ENCODE measurements around the gene BCKDK. TPM values are rescaled to one million over a fixed set of nuclear protein-coding genes. Genes with fewer than 3 reads are reported as not detected.

The BCKDK gene
- total RNA-seq, 1 donor from 2014 or later = 44.9 TPM

DNA sequence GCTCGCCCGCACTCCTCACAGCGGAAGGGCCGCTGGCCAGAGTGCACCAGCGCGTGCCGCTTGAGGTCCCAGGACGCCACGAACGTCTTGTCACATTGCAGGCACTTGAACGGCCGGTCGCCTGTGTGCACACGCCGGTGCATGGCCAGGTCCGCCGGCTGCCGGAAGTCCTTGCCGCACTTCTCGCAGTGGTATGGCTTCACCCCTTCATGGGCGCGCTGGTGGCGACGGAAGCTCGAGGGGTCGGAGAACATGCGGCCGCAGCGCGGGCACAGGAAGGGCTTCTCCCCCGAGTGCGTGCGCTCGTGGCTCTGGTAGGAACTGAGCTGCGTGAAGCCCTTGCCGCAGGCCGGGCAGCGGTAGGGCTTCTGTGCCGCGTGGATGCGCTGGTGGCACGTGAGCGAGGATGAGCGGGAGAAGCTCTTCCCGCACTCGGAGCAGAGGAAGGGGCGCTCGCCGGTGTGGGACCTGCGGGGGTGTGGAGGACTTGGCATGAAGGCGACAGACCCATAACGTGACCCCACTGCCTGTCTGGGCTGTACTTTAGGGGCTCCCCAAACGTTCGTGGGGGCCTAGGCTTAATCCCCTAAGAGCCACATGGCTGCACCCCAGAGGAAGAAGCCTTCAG is 46.3 kb upstream of the BCKDK start:
- peaks cover 16% of the 10 kb centered on the region for H3K36me3 ChIP-seq (ENCODE audit: insufficient read depth, low read length)
- peaks cover 50% of the 10 kb centered on the region for H3K79me2 ChIP-seq (ENCODE audit: insufficient read depth, low read length)
- no peaks in the 10 kb centered on the region for H3K9me3 ChIP-seq (ENCODE audit: insufficient read depth, low read depth, low read length)
- H2AFZ ChIP-seq (ENCODE audit: low read depth, low read length) = no peak overlapping the region
- H3K9ac ChIP-seq (ENCODE audit: low read length) = no peak overlapping the region
- FAIRE-seq (no peak), DNase-seq (ENCODE audit: low read depth) (no peak)
- Mint-ChIP-seq H3K27ac (ENCODE audit: unreplicated experiment) (no peak overlapping the region), H3K9me3 (ENCODE audit: unreplicated experiment) (no peaks in the 10 kb centered on the region), H3K4me1 (ENCODE audit: low read depth, unreplicated experiment) (peaks cover 16% of the 10 kb centered on the region), H3K36me3 (ENCODE audit: low read depth, unreplicated experiment) (peaks cover 23% of the 10 kb centered on the region), H3K27me3 (ENCODE audit: low read depth, unreplicated experiment) (no peaks in the 10 kb centered on the region), H3K4me3 (ENCODE audit: unreplicated experiment) (no peak overlapping the region)
- no peak for TF ChIP-seq EZH2 (IDR thresholded peaks at IDR 0.05; ENCODE audit: insufficient read depth, low read length)
- TF ChIP-seq, protein P1, sequence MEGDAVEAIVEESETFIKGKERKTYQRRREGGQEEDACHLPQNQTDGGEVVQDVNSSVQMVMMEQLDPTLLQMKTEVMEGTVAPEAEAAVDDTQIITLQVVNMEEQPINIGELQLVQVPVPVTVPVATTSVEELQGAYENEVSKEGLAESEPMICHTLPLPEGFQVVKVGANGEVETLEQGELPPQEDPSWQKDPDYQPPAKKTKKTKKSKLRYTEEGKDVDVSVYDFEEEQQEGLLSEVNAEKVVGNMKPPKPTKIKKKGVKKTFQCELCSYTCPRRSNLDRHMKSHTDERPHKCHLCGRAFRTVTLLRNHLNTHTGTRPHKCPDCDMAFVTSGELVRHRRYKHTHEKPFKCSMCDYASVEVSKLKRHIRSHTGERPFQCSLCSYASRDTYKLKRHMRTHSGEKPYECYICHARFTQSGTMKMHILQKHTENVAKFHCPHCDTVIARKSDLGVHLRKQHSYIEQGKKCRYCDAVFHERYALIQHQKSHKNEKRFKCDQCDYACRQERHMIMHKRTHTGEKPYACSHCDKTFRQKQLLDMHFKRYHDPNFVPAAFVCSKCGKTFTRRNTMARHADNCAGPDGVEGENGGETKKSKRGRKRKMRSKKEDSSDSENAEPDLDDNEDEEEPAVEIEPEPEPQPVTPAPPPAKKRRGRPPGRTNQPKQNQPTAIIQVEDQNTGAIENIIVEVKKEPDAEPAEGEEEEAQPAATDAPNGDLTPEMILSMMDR (IDR thresholded peaks at IDR 0.05; ENCODE audit: insufficient read depth, low read depth, low read length) = no peak
- peaks cover 19% of the 10 kb centered on the region for H3K4me1 ChIP-seq (ENCODE audit: insufficient read depth, low read length)
- no peak overlapping the region for H3K4me3 ChIP-seq (ENCODE audit: insufficient read depth, low read depth, low read length)
- no peaks in the 10 kb centered on the region for H3K27me3 ChIP-seq (ENCODE audit: insufficient read depth, low read length)
- H3K27ac ChIP-seq (ENCODE audit: low read depth, low read length) = no peak overlapping the region
- H4K20me1 ChIP-seq (ENCODE audit: insufficient read depth, low read length) = no peaks in the 10 kb centered on the region
- H3K4me2 ChIP-seq (ENCODE audit: low read length) = no peak overlapping the region

DNA sequence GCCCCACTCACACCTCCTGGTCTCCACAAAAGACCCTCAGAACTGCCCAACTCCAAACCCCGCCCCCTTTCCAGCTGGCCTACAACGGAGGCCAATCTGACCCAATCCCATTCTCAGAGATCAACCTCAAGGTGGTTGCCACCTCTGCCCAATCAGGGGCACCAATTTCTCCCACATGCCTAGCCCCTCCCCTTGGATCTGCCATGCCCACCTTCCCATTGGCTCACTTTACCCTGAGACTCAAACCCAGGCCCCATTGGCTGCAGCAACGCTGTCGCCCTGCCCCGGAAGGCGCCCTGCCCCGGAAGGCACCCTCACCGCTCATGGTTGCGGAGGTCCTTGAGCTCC is 44.7 kb upstream of the BCKDK start:
- TF ChIP-seq EZH2 (IDR thresholded peaks at IDR 0.05; ENCODE audit: insufficient read depth, low read length) = no peak
- TF ChIP-seq, protein P1 (IDR thresholded peaks at IDR 0.05; ENCODE audit: insufficient read depth, low read depth, low read length) = no peak
- Histone ChIP-seq H3K9ac (ENCODE audit: low read length) (no peak overlapping the region), H3K27ac (ENCODE audit: low read depth, low read length) (peak overlapping the region; percentile 93), H3K27me3 (ENCODE audit: insufficient read depth, low read length) (no peaks in the 10 kb centered on the region), H3K4me1 (ENCODE audit: insufficient read depth, low read length) (peaks cover 19% of the 10 kb centered on the region), H3K79me2 (ENCODE audit: insufficient read depth, low read length) (peaks cover 63% of the 10 kb centered on the region), H4K20me1 (ENCODE audit: insufficient read depth, low read length) (no peaks in the 10 kb centered on the region), H3K9me3 (ENCODE audit: insufficient read depth, low read depth, low read length) (no peaks in the 10 kb centered on the region), H2AFZ (ENCODE audit: low read depth, low read length) (no peak overlapping the region), H3K4me2 (ENCODE audit: low read length) (peak overlapping the region; percentile 15), H3K4me3 (ENCODE audit: insufficient read depth, low read depth, low read length) (no peak overlapping the region), H3K36me3 (ENCODE audit: insufficient read depth, low read length) (peaks cover 16% of the 10 kb centered on the region)
- Mint-ChIP-seq H3K36me3 (ENCODE audit: low read depth, unreplicated experiment) (peaks cover 22% of the 10 kb centered on the region), H3K4me1 (ENCODE audit: low read depth, unreplicated experiment) (peaks cover 16% of the 10 kb centered on the region), H3K27me3 (ENCODE audit: low read depth, unreplicated experiment) (no peaks in the 10 kb centered on the region), H3K27ac (ENCODE audit: unreplicated experiment) (peak overlapping the region; percentile 86), H3K9me3 (ENCODE audit: unreplicated experiment) (no peaks in the 10 kb centered on the region), H3K4me3 (ENCODE audit: unreplicated experiment) (no peak overlapping the region)
- no peak for DNase-seq (ENCODE audit: low read depth)
- no peak for FAIRE-seq

DNA sequence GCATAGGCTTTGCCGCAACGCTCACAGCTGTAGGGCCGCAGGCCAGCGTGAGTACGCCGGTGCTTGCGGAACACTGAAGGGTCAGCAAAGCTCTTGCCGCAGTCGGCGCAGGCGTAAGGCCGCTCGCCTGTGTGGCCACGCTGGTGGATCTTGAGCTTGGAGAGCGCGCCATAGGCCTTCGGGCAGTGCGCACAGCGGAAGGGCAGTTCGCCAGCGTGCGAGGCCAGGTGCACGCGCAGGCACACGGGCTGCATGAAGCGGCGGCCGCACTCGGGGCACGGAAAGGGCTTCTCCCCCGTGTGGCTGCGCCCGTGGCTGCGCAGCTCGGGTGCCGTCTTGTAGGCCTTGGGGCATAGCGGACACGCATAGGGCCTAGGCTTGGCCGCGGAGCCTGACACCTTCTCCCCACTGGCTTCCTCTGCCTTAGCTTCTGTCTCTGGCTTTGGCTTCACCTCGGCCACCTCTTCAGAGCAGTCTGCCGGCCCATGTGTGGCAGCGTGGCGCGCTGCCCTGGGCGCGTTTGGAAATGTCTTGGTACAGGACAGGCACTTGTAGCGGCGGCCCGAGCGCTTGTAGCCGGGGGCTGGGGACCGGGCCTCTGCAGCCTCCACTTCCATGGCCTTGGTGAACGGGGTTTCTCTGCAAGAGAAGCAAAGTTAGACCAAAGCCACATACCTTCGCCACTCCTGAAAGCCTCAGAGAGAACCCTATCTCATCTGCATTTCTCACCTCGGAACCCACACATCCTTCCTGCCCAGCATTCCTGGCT is 44.2 kb upstream of the BCKDK start:
- Mint-ChIP-seq H3K9me3 (ENCODE audit: unreplicated experiment) (no peaks in the 10 kb centered on the region), H3K27ac (ENCODE audit: unreplicated experiment) (peak overlapping the region; percentile 100), H3K4me3 (ENCODE audit: unreplicated experiment) (peak overlapping the region; percentile 75), H3K36me3 (ENCODE audit: low read depth, unreplicated experiment) (peaks cover 22% of the 10 kb centered on the region), H3K4me1 (ENCODE audit: low read depth, unreplicated experiment) (peaks cover 16% of the 10 kb centered on the region), H3K27me3 (ENCODE audit: low read depth, unreplicated experiment) (no peaks in the 10 kb centered on the region)
- peaks cover 19% of the 10 kb centered on the region for H3K4me1 ChIP-seq (ENCODE audit: insufficient read depth, low read length)
- no peaks in the 10 kb centered on the region for H3K9me3 ChIP-seq (ENCODE audit: insufficient read depth, low read depth, low read length)
- H3K4me2 ChIP-seq (ENCODE audit: low read length) = peak overlapping the region; percentile 79
- TF ChIP-seq, protein P1 (IDR thresholded peaks at IDR 0.05; ENCODE audit: insufficient read depth, low read depth, low read length) = no peak
- TF ChIP-seq EZH2 (IDR thresholded peaks at IDR 0.05; ENCODE audit: insufficient read depth, low read length) = no peak
- H3K9ac ChIP-seq (ENCODE audit: low read length) = peak overlapping the region; percentile 75
- FAIRE-seq = no peak
- DNase-seq (ENCODE audit: low read depth) = peak; percentile 24
- H3K36me3 ChIP-seq (ENCODE audit: insufficient read depth, low read length) = peaks cover 16% of the 10 kb centered on the region
- peaks cover 68% of the 10 kb centered on the region for H3K79me2 ChIP-seq (ENCODE audit: insufficient read depth, low read length)
- no peak overlapping the region for H2AFZ ChIP-seq (ENCODE audit: low read depth, low read length)
- peak overlapping the region; percentile 93 for H3K27ac ChIP-seq (ENCODE audit: low read depth, low read length)
- H3K27me3 ChIP-seq (ENCODE audit: insufficient read depth, low read length) = no peaks in the 10 kb centered on the region
- H3K4me3 ChIP-seq (ENCODE audit: insufficient read depth, low read depth, low read length) = peak overlapping the region; percentile 2
- peaks cover 1% of the 10 kb centered on the region for H4K20me1 ChIP-seq (ENCODE audit: insufficient read depth, low read length)

Measured in astrocyte (in vitro differentiated cells and primary cell).